ENCODE results near the gene INPP5A.

INPP5A gene

GRCh38 chr10:132690821-132691610, 153.4 kb downstream of the INPP5A start:
- Histone ChIP-seq H3K9ac (ENCODE audit: low read depth, low read length, poor library complexity) (peak overlapping the region; percentile 30), H3K79me1 (ENCODE audit: low read depth, low read length) (peaks cover under 1% of the 10 kb centered on the region), H3K36me3 (replicated peaks in 1 of 2; ENCODE audit: control insufficient read depth in 2 of 2, insufficient read depth in 2 of 2, low read length in 2 of 2) (no peaks in the 10 kb centered on the region), H3K14ac (ENCODE audit: low read length) (no peak overlapping the region), H3K4me1 (ENCODE audit: control insufficient read depth in 2 of 2, insufficient read depth in 1 of 2, low read depth in 1 of 2, low read length in 2 of 2) (peaks cover 5 to 7% of the 10 kb centered on the region in 2 donors), H3K4ac (ENCODE audit: low read length) (no peak overlapping the region), H3K27me3 (ENCODE audit: control insufficient read depth in 3 of 3, insufficient read depth in 3 of 3, low read depth in 1 of 3, low read length in 3 of 3) (no peaks in the 10 kb centered on the region), H2BK5ac (ENCODE audit: low read length) (no peak overlapping the region), H4K91ac (ENCODE audit: low read depth, low read length, poor library complexity) (no peak overlapping the region), H2AK5ac (ENCODE audit: low read depth, low read length) (no peak overlapping the region), H3K27ac (replicated peaks; ENCODE audit: low read length) (no peak overlapping the region), H2BK12ac (ENCODE audit: low read length) (no peak overlapping the region), H3K23ac (ENCODE audit: low read depth, low read length, poor library complexity) (no peak overlapping the region), H2AFZ (ENCODE audit: low read length) (no peak overlapping the region), H2BK15ac (ENCODE audit: low read length) (no peak overlapping the region), H3K4me2 (ENCODE audit: insufficient read depth, low read length, poor library complexity, severe bottlenecking) (no peak overlapping the region), H2BK120ac (ENCODE audit: low read depth, low read length) (no peak overlapping the region), H3K9me3 (replicated peaks in 1 of 2; ENCODE audit: control insufficient read depth in 2 of 2, insufficient read depth in 1 of 2, low read depth in 1 of 2, low read length in 2 of 2) (peaks cover 7 to 28% of the 10 kb centered on the region in 2 donors), H3K4me3 (ENCODE audit: low read length in 2 of 2) (no peak overlapping the region), H3K18ac (ENCODE audit: low read length) (peak overlapping the region; percentile 33), H4K8ac (ENCODE audit: low read depth, low read length) (no peak overlapping the region)
- DNase-seq (ENCODE audit: low spot score), result no peak
- no CpG with 5 or more reads among the region's 56 CpGs for WGBS, 2 donors (ENCODE audit: extremely low coverage in 2 of 2, insufficient read length in 2 of 2, insufficient replicate concordance in 1 of 2)

- Histone ChIP-seq H3K23ac (ENCODE audit: low read depth, low read length, poor library complexity) (peak overlapping the region; percentile 47), H3K9me3 (replicated peaks in 1 of 2; ENCODE audit: control insufficient read depth in 2 of 2, insufficient read depth in 1 of 2, low read depth in 1 of 2, low read length in 2 of 2) (peaks cover 9 to 28% of the 10 kb centered on the region in 2 donors)
Observed at GRCh38 chr10:132691711-132692153, 154.1 kb downstream of the INPP5A start.

GRCh38 chr10:132692311-132692710, 154.7 kb downstream of the INPP5A start:
- Histone ChIP-seq H3K23ac (ENCODE audit: low read depth, low read length, poor library complexity) (no peak overlapping the region), H3K9me3 (replicated peaks in 1 of 2; ENCODE audit: control insufficient read depth in 2 of 2, insufficient read depth in 1 of 2, low read depth in 1 of 2, low read length in 2 of 2) (peaks cover 9 to 28% of the 10 kb centered on the region in 2 donors), H3K4me2 (ENCODE audit: insufficient read depth, low read length, poor library complexity, severe bottlenecking) (no peak overlapping the region), H3K18ac (ENCODE audit: low read length) (no peak overlapping the region), H3K27me3 (ENCODE audit: control insufficient read depth in 3 of 3, insufficient read depth in 3 of 3, low read depth in 1 of 3, low read length in 3 of 3) (no peaks in the 10 kb centered on the region), H3K14ac (ENCODE audit: low read length) (no peak overlapping the region), H4K8ac (ENCODE audit: low read depth, low read length) (no peak overlapping the region), H3K79me1 (ENCODE audit: low read depth, low read length) (no peaks in the 10 kb centered on the region), H2BK120ac (ENCODE audit: low read depth, low read length) (no peak overlapping the region), H3K36me3 (replicated peaks in 1 of 2; ENCODE audit: control insufficient read depth in 2 of 2, insufficient read depth in 2 of 2, low read length in 2 of 2) (no peaks in the 10 kb centered on the region), H3K4me3 (ENCODE audit: low read length in 2 of 2) (no peak overlapping the region), H3K9ac (ENCODE audit: low read depth, low read length, poor library complexity) (no peak overlapping the region), H2AFZ (ENCODE audit: low read length) (no peak overlapping the region), H4K91ac (ENCODE audit: low read depth, low read length, poor library complexity) (no peak overlapping the region), H2BK5ac (ENCODE audit: low read length) (no peak overlapping the region), H3K4me1 (ENCODE audit: control insufficient read depth in 2 of 2, insufficient read depth in 1 of 2, low read depth in 1 of 2, low read length in 2 of 2) (peaks cover 4 to 7% of the 10 kb centered on the region in 2 donors), H2BK12ac (ENCODE audit: low read length) (no peak overlapping the region), H2AK5ac (ENCODE audit: low read depth, low read length) (no peak overlapping the region), H3K27ac (replicated peaks; ENCODE audit: low read length) (no peak overlapping the region), H3K4ac (ENCODE audit: low read length) (no peak overlapping the region), H2BK15ac (ENCODE audit: low read length) (no peak overlapping the region)
- no CpG with 5 or more reads among the region's 2 CpGs for WGBS, 2 donors (ENCODE audit: extremely low coverage in 2 of 2, insufficient read length in 2 of 2, insufficient replicate concordance in 1 of 2)
- DNase-seq (ENCODE audit: low spot score), result no peak

More at GRCh38 chr10:132691711-132692153, 154.1 kb downstream of the INPP5A start:
- H2BK12ac ChIP-seq (ENCODE audit: low read length), result no peak overlapping the region
- no peak overlapping the region for H2BK5ac ChIP-seq (ENCODE audit: low read length)
- DNase-seq (ENCODE audit: low spot score), result no peak
- no peak overlapping the region for H3K4ac ChIP-seq (ENCODE audit: low read length)
- no peak overlapping the region for H2BK15ac ChIP-seq (ENCODE audit: low read length)
- no peaks in the 10 kb centered on the region for H3K36me3 ChIP-seq (replicated peaks in 1 of 2; ENCODE audit: control insufficient read depth in 2 of 2, insufficient read depth in 2 of 2, low read length in 2 of 2)
- H3K4me2 ChIP-seq (ENCODE audit: insufficient read depth, low read length, poor library complexity, severe bottlenecking), result no peak overlapping the region
- no peak overlapping the region for H3K4me3 ChIP-seq (ENCODE audit: low read length in 2 of 2)
- H4K8ac ChIP-seq (ENCODE audit: low read depth, low read length), result no peak overlapping the region
- no peak overlapping the region for H4K91ac ChIP-seq (ENCODE audit: low read depth, low read length, poor library complexity)
- no peak overlapping the region for H3K9ac ChIP-seq (ENCODE audit: low read depth, low read length, poor library complexity)
- no peak overlapping the region for H2BK120ac ChIP-seq (ENCODE audit: low read depth, low read length)
- no peak overlapping the region for H3K27ac ChIP-seq (replicated peaks; ENCODE audit: low read length)
- H3K18ac ChIP-seq (ENCODE audit: low read length), result no peak overlapping the region
- no peaks in the 10 kb centered on the region for H3K79me1 ChIP-seq (ENCODE audit: low read depth, low read length)
- H2AFZ ChIP-seq (ENCODE audit: low read length), result no peak overlapping the region
- no peaks in the 10 kb centered on the region for H3K27me3 ChIP-seq (ENCODE audit: control insufficient read depth in 3 of 3, insufficient read depth in 3 of 3, low read depth in 1 of 3, low read length in 3 of 3)
- WGBS, 2 donors (ENCODE audit: extremely low coverage in 2 of 2, insufficient read length in 2 of 2, insufficient replicate concordance in 1 of 2), result no CpG with 5 or more reads among the region's 48 CpGs
- peaks cover 5 to 7% of the 10 kb centered on the region in 2 donors for H3K4me1 ChIP-seq (ENCODE audit: control insufficient read depth in 2 of 2, insufficient read depth in 1 of 2, low read depth in 1 of 2, low read length in 2 of 2)
- H2AK5ac ChIP-seq (ENCODE audit: low read depth, low read length), result no peak overlapping the region
- H3K14ac ChIP-seq (ENCODE audit: low read length), result no peak overlapping the region

GRCh38 chr10:132693676-132694075, 156.1 kb downstream of the INPP5A start:
- H3K23ac ChIP-seq (ENCODE audit: low read depth, low read length, poor library complexity), result no peak overlapping the region
- no peak overlapping the region for H2BK5ac ChIP-seq (ENCODE audit: low read length)
- no peak overlapping the region for H2BK12ac ChIP-seq (ENCODE audit: low read length)
- no peak overlapping the region for H2BK15ac ChIP-seq (ENCODE audit: low read length)
- no peak overlapping the region for H3K4ac ChIP-seq (ENCODE audit: low read length)
- H2AFZ ChIP-seq (ENCODE audit: low read length), result no peak overlapping the region
- H3K79me1 ChIP-seq (ENCODE audit: low read depth, low read length), result no peaks in the 10 kb centered on the region
- H3K27me3 ChIP-seq (ENCODE audit: control insufficient read depth in 3 of 3, insufficient read depth in 3 of 3, low read depth in 1 of 3, low read length in 3 of 3), result no peaks in the 10 kb centered on the region
- no peak overlapping the region for H4K91ac ChIP-seq (ENCODE audit: low read depth, low read length, poor library complexity)
- no peak overlapping the region for H3K18ac ChIP-seq (ENCODE audit: low read length)
- no peak overlapping the region for H3K4me2 ChIP-seq (ENCODE audit: insufficient read depth, low read length, poor library complexity, severe bottlenecking)
- no peak overlapping the region for H3K14ac ChIP-seq (ENCODE audit: low read length)
- H3K4me3 ChIP-seq (ENCODE audit: low read length in 2 of 2), result no peak overlapping the region
- H4K8ac ChIP-seq (ENCODE audit: low read depth, low read length), result no peak overlapping the region
- H2AK5ac ChIP-seq (ENCODE audit: low read depth, low read length), result no peak overlapping the region
- no peak overlapping the region for H2BK120ac ChIP-seq (ENCODE audit: low read depth, low read length)
- H3K27ac ChIP-seq (replicated peaks; ENCODE audit: low read length), result no peak overlapping the region
- H3K9ac ChIP-seq (ENCODE audit: low read depth, low read length, poor library complexity), result no peak overlapping the region
- no peaks in the 10 kb centered on the region for H3K4me1 ChIP-seq (ENCODE audit: control insufficient read depth in 2 of 2, insufficient read depth in 1 of 2, low read depth in 1 of 2, low read length in 2 of 2)
- peaks cover 0 to 8% of the 10 kb centered on the region in 2 donors for H3K36me3 ChIP-seq (replicated peaks in 1 of 2; ENCODE audit: control insufficient read depth in 2 of 2, insufficient read depth in 2 of 2, low read length in 2 of 2)
- no peak for DNase-seq (ENCODE audit: low spot score)
- peaks cover 6 to 28% of the 10 kb centered on the region in 2 donors for H3K9me3 ChIP-seq (replicated peaks in 1 of 2; ENCODE audit: control insufficient read depth in 2 of 2, insufficient read depth in 1 of 2, low read depth in 1 of 2, low read length in 2 of 2)

Data from neuronal stem cell (in vitro differentiated cells).